Measurements from ENCODE around the gene ADAMTS20. TPM values are rescaled to one million over a fixed set of nuclear protein-coding genes. Genes with fewer than 3 reads are reported as not detected.

Gene ADAMTS20
- total RNA-seq, 4 donors from 2014 or later = not detected

GRCh38 chr12:43571885-43572284, 19.9 kb upstream of the ADAMTS20 start:
- no peak for DNase-seq
- no peaks in the 10 kb centered on the region for H3K4me1 ChIP-seq
- no peak overlapping the region for H3K4me3 ChIP-seq
- H3K9me3 ChIP-seq = no peaks in the 10 kb centered on the region
- TF ChIP-seq CTCF (IDR thresholded peaks at IDR 0.05) = no peak
- no peak for TF ChIP-seq POLR2A (IDR thresholded peaks at IDR 0.05)
- no peak overlapping the region for H3K27ac ChIP-seq
- no peaks in the 10 kb centered on the region for H3K27me3 ChIP-seq
- no peaks in the 10 kb centered on the region for H3K36me3 ChIP-seq

- Histone ChIP-seq H3K9me3 (no peaks in the 10 kb centered on the region), H3K36me3 (no peaks in the 10 kb centered on the region), H3K27me3 (no peaks in the 10 kb centered on the region), H3K4me3 (no peak overlapping the region), H3K27ac (no peak overlapping the region), H3K4me1 (no peaks in the 10 kb centered on the region)
- DNase-seq = no peak
- no peak for TF ChIP-seq POLR2A (IDR thresholded peaks at IDR 0.05)
- TF ChIP-seq CTCF (IDR thresholded peaks at IDR 0.05) = no peak
Measured at GRCh38 chr12:43556057-43556456, 4.1 kb upstream of the ADAMTS20 start.

GRCh38 chr12:43551279-43551970, 578 bp downstream of the ADAMTS20 start:
- Histone ChIP-seq H3K9me3 (no peaks in the 10 kb centered on the region), H3K36me3 (no peaks in the 10 kb centered on the region), H3K27ac (no peak overlapping the region), H3K4me1 (no peaks in the 10 kb centered on the region), H3K4me3 (no peak overlapping the region), H3K27me3 (no peaks in the 10 kb centered on the region)
- TF ChIP-seq POLR2A (IDR thresholded peaks at IDR 0.05) (no peak), CTCF (IDR thresholded peaks at IDR 0.05) (no peak)
- no peak for DNase-seq

- Histone ChIP-seq H3K9me3 (no peaks in the 10 kb centered on the region), H3K27ac (no peak overlapping the region), H3K27me3 (no peaks in the 10 kb centered on the region), H3K4me1 (no peaks in the 10 kb centered on the region), H3K4me3 (no peak overlapping the region), H3K36me3 (no peaks in the 10 kb centered on the region)
- no peak for DNase-seq
- TF ChIP-seq POLR2A (IDR thresholded peaks at IDR 0.05) (no peak), CTCF (IDR thresholded peaks at IDR 0.05) (no peak)
Measured at GRCh38 chr12:43550831-43551271, 1.2 kb downstream of the ADAMTS20 start.

GRCh38 chr12:43544703-43545102, 7.3 kb downstream of the ADAMTS20 start:
- H3K4me1 ChIP-seq = no peaks in the 10 kb centered on the region
- no peaks in the 10 kb centered on the region for H3K9me3 ChIP-seq
- no peaks in the 10 kb centered on the region for H3K36me3 ChIP-seq
- no peak for DNase-seq
- no peak overlapping the region for H3K4me3 ChIP-seq
- H3K27me3 ChIP-seq = no peaks in the 10 kb centered on the region
- no peak overlapping the region for H3K27ac ChIP-seq
- TF ChIP-seq POLR2A (IDR thresholded peaks at IDR 0.05) (no peak), CTCF (IDR thresholded peaks at IDR 0.05) (no peak)

Measured in Peyer's patch (tissue), 4 donors.